Lower leg skin (tissue), 4 donors: ENCODE results near the gene ST7. TPM values are rescaled to one million over a fixed set of nuclear protein-coding genes. Genes with fewer than 3 reads are reported as not detected.
"Not testable (repeated sequence)": the region's sequence is repeated elsewhere in the genome, so short reads cannot be mapped to it uniquely, and the experiment has no call there.

Experiments
- DNase-seq, 2 donors: peaks; one replicate each; pipeline ENCODE4 v3.0.0-alpha.2; 2019; ENCODE audit warnings: low spot score in 2 of 2
- H3K4me3 ChIP-seq: fragments of 200-600 bp; sonication (generic); 2 replicates; pipeline ENCODE4 v1.5.1; 2017; ENCODE audit warnings: mild to moderate bottlenecking, low read depth; ENCODE audit not compliant: poor library complexity, severe bottlenecking
- CTCF ChIP-seq, 3 donors: fragments of 450-650 bp; IDR thresholded peaks; one replicate each; pipeline ENCODE4 v1.5.1; 2016; ENCODE audit warnings: antibody characterized with exemption in 3 of 3, mild to moderate bottlenecking in 3 of 3, moderate library complexity in 2 of 3
- POLR2A ChIP-seq, 2 donors: fragments of 450-650 bp; IDR thresholded peaks; one replicate each; pipeline ENCODE4 v1.6.1; 2016 to 2017; ENCODE audit warnings: antibody characterized with exemption in 2 of 2, mild to moderate bottlenecking in 1 of 2, moderate library complexity in 1 of 2
- WGBS, 2 donors: methylation state at CpG; one replicate each; pipeline ENCODE4 v1.1.5; 2018; 5-methylcytosine and 5-hydroxymethylcytosine counted together
- intact Hi-C: fragments of 100-400 bp; cut with DNase I; formaldehyde crosslinking; loops from one replicate; pipeline ENCODE4 v1.15.0; 2023; ENCODE audit warnings: low total_unique reads
- total RNA-seq, 4 donors: library from RNA; depleted of rRNA; stranded (reverse); fragments of >200 nt; gene quantifications; one replicate each; pipeline ENCODE4 v1.1.0, GENCODE V29; 2016

Gene ST7
- total RNA-seq, 4 donors from 2014 or later: 10.8 to 17.1 (median 11.4) TPM

- intact Hi-C loops: no loop called here
- no peak for DNase-seq
- no peak for TF ChIP-seq CTCF (IDR thresholded peaks at IDR 0.05)
- TF ChIP-seq POLR2A (IDR thresholded peaks at IDR 0.05): no peak
- WGBS, 2 donors: 64% methylated on average over 2 of the region's 2 CpGs
- no peak overlapping the region for H3K4me3 ChIP-seq
Observed at GRCh38 chr7:116957874-116958273, 4.6 kb downstream of the ST7 start.

- H3K4me3 ChIP-seq, intact Hi-C loops, DNase-seq: not testable (repeated sequence)
- WGBS, 2 donors: 90 to 92% methylated on average over 4 of the region's 4 CpGs
Observed at GRCh38 chr7:116961966-116962673, 8.8 kb downstream of the ST7 start.

GRCh38 chr7:116963234-116963633, 9.9 kb downstream of the ST7 start:
- intact Hi-C loops: no loop called here
- no peak overlapping the region for H3K4me3 ChIP-seq
- no peak for DNase-seq
- TF ChIP-seq CTCF (IDR thresholded peaks at IDR 0.05) (no peak), POLR2A (IDR thresholded peaks at IDR 0.05) (no peak)

GRCh38 chr7:116966601-116967000, 13.3 kb downstream of the ST7 start:
- no peak for DNase-seq
- H3K4me3 ChIP-seq: no peak overlapping the region
- TF ChIP-seq POLR2A (IDR thresholded peaks at IDR 0.05) (no peak), CTCF (IDR thresholded peaks at IDR 0.05) (no peak)
- intact Hi-C loops: loop anchor here (5.0 kb wide), 1 partner anchor 761 kb away; no protein-coding TSS in a partner anchor

GRCh38 chr7:116967254-116967922, 14.1 kb downstream of the ST7 start:
- DNase-seq: no peak
- intact Hi-C loops: loop anchor here (5.0 kb wide), 1 partner anchor 760 kb away; no protein-coding TSS in a partner anchor
- TF ChIP-seq CTCF (IDR thresholded peaks at IDR 0.05): no peak
- TF ChIP-seq POLR2A (IDR thresholded peaks at IDR 0.05): no peak
- no peak overlapping the region for H3K4me3 ChIP-seq
- WGBS, 2 donors: 97 to 98% methylated on average over 5 of the region's 5 CpGs

GRCh38 chr7:116967983-116968382, 14.7 kb downstream of the ST7 start:
- TF ChIP-seq CTCF (IDR thresholded peaks at IDR 0.05) (no peak), POLR2A (IDR thresholded peaks at IDR 0.05) (no peak)
- no peak overlapping the region for H3K4me3 ChIP-seq
- intact Hi-C loops: loop anchor here (5.0 kb wide), 1 partner anchor 759 kb away; no protein-coding TSS in a partner anchor
- 90 to 93% methylated on average over 1 of the region's 1 CpG for WGBS, 2 donors
- no peak for DNase-seq
